ENCODE results near the gene TCERG1. TPM values are rescaled to one million over a fixed set of nuclear protein-coding genes. Genes with fewer than 3 reads are reported as not detected.
A peak's percentile ranks its signal among the peaks of the same experiment; 100 is the strongest.

TCERG1 gene
- total RNA-seq, 1 experiment from 2014 or later: 75.9 TPM

GRCh38 chr5:146441896-146442295, 5.2 kb upstream of the TCERG1 start:
- Histone ChIP-seq H3K9me3 (ENCODE audit: control insufficient read depth, insufficient read depth, low read depth, low read length) (peaks cover 3% of the 10 kb centered on the region; the same call in 1 of the 2 replicates), H3K36me3 (ENCODE audit: control insufficient read depth, insufficient read depth, low read length) (no peaks in the 10 kb centered on the region), H3K27ac (ENCODE audit: low read length) (no peak overlapping the region), H3K4me1 (ENCODE audit: control insufficient read depth, insufficient read depth, low read length) (no peaks in the 10 kb centered on the region), H3K27me3 (ENCODE audit: control insufficient read depth, insufficient read depth, low read length) (no peaks in the 10 kb centered on the region), H3K4me3 (ENCODE audit: low read depth in 2 of 2, low read length in 2 of 2) (no peak overlapping the region)
- BruUV-seq (replicated peaks): no TSS peak
- intact Hi-C loops (cut with micrococcal nuclease; ENCODE audit: unreplicated experiment) (no loop called here), in situ Hi-C loops (cut with HindIII; ENCODE audit: low pct_unique_long_range_greater_than_20kb, low sequenced_read_pairs) (no loop called here)
- TF ChIP-seq REST (IDR thresholded peaks at IDR 0.05; ENCODE audit: insufficient read depth in 1 of 2, low read depth in 2 of 2, low read length in 1 of 2) (no peak), SIN3A (IDR thresholded peaks at IDR 0.05; ENCODE audit: borderline replicate concordance, insufficient read depth, low read depth, low read length) (no peak), POLR2AphosphoS5 (IDR thresholded peaks at IDR 0.05; ENCODE audit: low read depth, low read length) (no peak), CTCF (IDR thresholded peaks at IDR 0.05) (no peak), TCF7L2 (IDR thresholded peaks at IDR 0.05; ENCODE audit: low read depth, low read length) (no peak)
- ATAC-seq (no peak), DNase-seq (ENCODE audit: low read depth, low spot score) (no peak)
- POLR2A ChIA-PET: no interaction called here
- CTCF ChIA-PET: no interaction called here

- no TSS peak for BruUV-seq (replicated peaks)
- ChIA-PET POLR2A (no interaction called here), CTCF (no interaction called here)
- DNase-seq (ENCODE audit: low read depth, low spot score) (no peak), ATAC-seq (peak; percentile 73)
- in situ Hi-C loops (cut with HindIII; ENCODE audit: low pct_unique_long_range_greater_than_20kb, low sequenced_read_pairs) (no loop called here), intact Hi-C loops (cut with micrococcal nuclease; ENCODE audit: unreplicated experiment) (no loop called here)
- Histone ChIP-seq H3K4me1 (ENCODE audit: control insufficient read depth, insufficient read depth, low read length) (peaks cover 24% of the 10 kb centered on the region), H3K27ac (ENCODE audit: low read length) (peak overlapping the region; percentile 98), H3K9me3 (ENCODE audit: control insufficient read depth, insufficient read depth, low read depth, low read length) (peaks cover 3% of the 10 kb centered on the region; the same call in 1 of the 2 replicates), H3K4me3 (ENCODE audit: low read depth in 2 of 2, low read length in 2 of 2) (peak overlapping the region; percentile 70 to 96), H3K27me3 (ENCODE audit: control insufficient read depth, insufficient read depth, low read length) (no peaks in the 10 kb centered on the region), H3K36me3 (ENCODE audit: control insufficient read depth, insufficient read depth, low read length) (no peaks in the 10 kb centered on the region; the same call in 1 of the 2 replicates)
- TF ChIP-seq SIN3A (IDR thresholded peaks at IDR 0.05; ENCODE audit: borderline replicate concordance, insufficient read depth, low read depth, low read length): peak; percentile 12; the same call in 1 of the 2 replicates
- no peak for TF ChIP-seq REST (IDR thresholded peaks at IDR 0.05; ENCODE audit: insufficient read depth in 1 of 2, low read depth in 2 of 2, low read length in 1 of 2)
Observed at GRCh38 chr5:146447734-146448380, 724 bp downstream of the TCERG1 start.
